Liver (tissue), 3 donors: ENCODE data around the gene GPRC5B.

Source experiments
- ATF3 ChIP-seq: IDR thresholded peaks from 2 replicates; pipeline ENCODE4 v1.6.1; 2016; ENCODE audit warnings: antibody characterized with exemption
- CTCF ChIP-seq: fragments of 150-350 bp; IDR thresholded peaks from 2 replicates; pipeline ENCODE4 v1.5.1; 2017; ENCODE audit warnings: improper control_type of control experiment, low read depth, low read length; ENCODE audit not compliant: missing input control
- EGR1 ChIP-seq, 2 donors: IDR thresholded peaks; 2 replicates each; pipeline ENCODE4 v1.6.1; 2016 to 2018; ENCODE audit warnings: antibody characterized with exemption in 2 of 2, low read depth in 2 of 2
- HNF4G ChIP-seq: IDR thresholded peaks from 2 replicates; pipeline ENCODE4 v1.6.1; 2016; ENCODE audit warnings: antibody characterized with exemption
- JUND ChIP-seq, 2 donors: IDR thresholded peaks; 2 replicates each; pipeline ENCODE4 v1.6.1; 2016; ENCODE audit warnings: antibody characterized with exemption in 2 of 2
- MAX ChIP-seq: IDR thresholded peaks from 2 replicates; pipeline ENCODE4 v1.6.1; 2016; ENCODE audit warnings: antibody characterized with exemption
- NR2F2 ChIP-seq: IDR thresholded peaks from 2 replicates; pipeline ENCODE4 v1.6.1; 2016; ENCODE audit warnings: antibody characterized with exemption
- RAD21 ChIP-seq, 2 donors: IDR thresholded peaks; 2 replicates each; pipeline ENCODE4 v1.6.1; 2016; ENCODE audit warnings: antibody characterized with exemption in 2 of 2, mild to moderate bottlenecking in 2 of 2
- REST ChIP-seq: IDR thresholded peaks from 2 replicates; pipeline ENCODE4 v1.6.1; 2016; ENCODE audit warnings: antibody characterized with exemption, mild to moderate bottlenecking
- SP1 ChIP-seq: IDR thresholded peaks from 2 replicates; pipeline ENCODE4 v1.6.1; 2018; ENCODE audit warnings: antibody characterized with exemption, mild to moderate bottlenecking
- TAF1 ChIP-seq: conservative IDR thresholded peaks from 2 replicates; pipeline ENCODE4 v1.6.1; 2016; ENCODE audit warnings: antibody characterized with exemption, mild to moderate bottlenecking
- YY1 ChIP-seq: IDR thresholded peaks from 2 replicates; pipeline ENCODE4 v1.6.1; 2016; ENCODE audit warnings: antibody characterized with exemption, mild to moderate bottlenecking
- donor health status: healthy.
- donor health status: healthy.

GRCh38 chr16:19883966-19884485 lies 622 bp downstream of the GPRC5B start:
- no peak for TF ChIP-seq CTCF
- no peak for TF ChIP-seq YY1
- no peak for TF ChIP-seq HNF4G
- TF ChIP-seq JUND (IDR thresholded peaks at IDR 0.05) = no peak
- TF ChIP-seq RAD21 (IDR thresholded peaks at IDR 0.05) = no peak
- TF ChIP-seq REST = no peak
- TF ChIP-seq ATF3 = no peak
- no peak for TF ChIP-seq MAX
- TF ChIP-seq SP1 = no peak
- no peak for TF ChIP-seq NR2F2
- no peak for TF ChIP-seq EGR1 (IDR thresholded peaks at IDR 0.05; ENCODE audit: low read depth in 2 of 2)
- TF ChIP-seq TAF1 = no peak
